PC-9 (cell line): ENCODE results near the gene CLCA4. TPM values are rescaled to one million over a fixed set of nuclear protein-coding genes. Genes with fewer than 3 reads are reported as not detected.

Experiments
- BruUV-seq: library from RNA; stranded (reverse); fragments of 400-500 nt; replicated peaks from 2 replicates; lab custom pipeline; 2021; lab: Mats Ljungman, UMichigan
- CTCF ChIA-PET: fragments of 300-600 bp; sonication (Branson Sonifier 250); formaldehyde crosslinking; loops from one replicate; lab custom pipeline; 2022; ENCODE audit warnings: antibody characterized with exemption; lab: Charles Lee
- POLR2A ChIA-PET: fragments of 300-600 bp; sonication (Branson Sonifier 250); formaldehyde crosslinking; loops from one replicate; lab custom pipeline; 2022; ENCODE audit warnings: antibody characterized with exemption; ENCODE audit not compliant: unreplicated experiment; lab: Charles Lee
- DNase-seq, 2 experiments: peaks; one replicate each; pipeline versions ENCODE4 v3.0.0 to v3.0.0-alpha.2; 2015 to 2022; ENCODE audit warnings: mixed read lengths in 1 of 2
- H2AFZ ChIP-seq: fragments of 200-600 bp; sonication (generic); 2 replicates; pipeline ENCODE4 v1.8.1; 2017; ENCODE audit warnings: antibody characterized with exemption
- H3F3A ChIP-seq: fragments of 200-600 bp; sonication (generic); 2 replicates; pipeline ENCODE4 v1.8.1; 2017; ENCODE audit warnings: antibody characterized with exemption, mild to moderate bottlenecking, low read depth; ENCODE audit not compliant: insufficient read depth
- H3K27ac ChIP-seq: fragments of 200-600 bp; sonication (generic); 2 replicates; pipeline ENCODE4 v1.6.1; 2016; ENCODE audit warnings: mixed run types
- H3K27me3 ChIP-seq: fragments of 200-600 bp; sonication (generic); 2 replicates; pipeline ENCODE4 v1.6.1; 2016; ENCODE audit warnings: low read depth, mixed run types; ENCODE audit not compliant: insufficient read depth
- H3K36me3 ChIP-seq: fragments of 200-600 bp; sonication (generic); 2 replicates; pipeline ENCODE4 v1.6.1; 2016; ENCODE audit warnings: low read depth, mixed run types
- H3K4me1 ChIP-seq: fragments of 200-600 bp; sonication (generic); replicated peaks from 2 replicates; pipeline ENCODE4 v1.6.1; 2016; ENCODE audit warnings: mixed run types; ENCODE audit not compliant: insufficient read depth
- H3K4me2 ChIP-seq: fragments of 200-600 bp; sonication (generic); 2 replicates; pipeline ENCODE4 v1.6.1; 2017; ENCODE audit warnings: mixed run types
- H3K4me3 ChIP-seq: fragments of 200-600 bp; sonication (generic); 2 replicates; pipeline ENCODE4 v1.6.1; 2016; ENCODE audit warnings: mixed run types
- H3K79me2 ChIP-seq: fragments of 200-600 bp; sonication (generic); 2 replicates; pipeline ENCODE4 v1.6.1; 2017; ENCODE audit warnings: low read depth, mixed run types
- H3K9me2 ChIP-seq: fragments of 200-600 bp; sonication (generic); 2 replicates; pipeline ENCODE4 v1.8.1; 2017; ENCODE audit warnings: mild to moderate bottlenecking; ENCODE audit not compliant: insufficient read depth
- H3K9me3 ChIP-seq: fragments of 200-600 bp; sonication (generic); 2 replicates; pipeline ENCODE4 v1.8.1; 2016; ENCODE audit warnings: low read depth; ENCODE audit not compliant: insufficient read depth
- H4K20me1 ChIP-seq: fragments of 200-600 bp; sonication (generic); 2 replicates; pipeline ENCODE4 v1.8.1; 2017; ENCODE audit not compliant: insufficient read depth
- EZH2 ChIP-seq: fragments of 200-600 bp; sonication (generic); IDR thresholded peaks from 2 replicates; pipeline ENCODE4 v1.8.0; 2017; ENCODE audit warnings: antibody characterized with exemption, low read depth
- intact Hi-C: fragments of 100-400 bp; cut with micrococcal nuclease; formaldehyde crosslinking; loops from one replicate; pipeline ENCODE4 v1.10.0; 2022; ENCODE audit not compliant: unreplicated experiment
- total RNA-seq: library from RNA; stranded (reverse); gene quantifications from 2 replicates; pipeline ENCODE4 v1.2.3, GENCODE V29; 2021
- TF ChIP-seq, protein P1 (sequence below): fragments of 200-600 bp; sonication (generic); conservative IDR thresholded peaks from 2 replicates; pipeline ENCODE4 v1.6.1; 2017; ENCODE audit warnings: mixed run types, antibody characterized with exemption, mild to moderate bottlenecking, moderate library complexity

CLCA4 gene
- total RNA-seq, 1 experiment from 2014 or later = not detected

DNA sequence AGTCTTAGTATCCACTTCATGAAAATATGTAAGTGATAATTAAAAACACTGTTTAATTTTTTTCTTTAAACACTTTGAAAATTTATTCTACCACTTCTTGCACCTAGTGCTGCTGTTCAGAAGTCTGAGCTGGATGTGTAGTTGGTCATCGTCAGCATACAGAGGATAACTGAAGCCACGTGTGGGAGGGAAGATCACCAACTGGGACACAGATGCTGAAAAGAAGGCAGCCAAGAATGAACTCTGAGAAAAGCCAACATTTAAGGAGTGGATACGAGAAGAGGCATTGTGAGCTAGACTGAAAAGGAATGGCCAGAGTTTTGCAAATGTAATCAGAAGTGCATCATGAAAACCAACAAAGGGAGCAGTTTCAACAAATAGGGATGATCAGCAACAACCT is 24.6 kb upstream of the CLCA4 start:
- Histone ChIP-seq H3K4me1 (peaks cover 7% of the 10 kb centered on the region), H2AFZ (peak overlapping the region; percentile 55), H3K9me2 (peaks cover 3% of the 10 kb centered on the region; the same call in 1 of the 2 replicates), H3K27ac (no peak overlapping the region), H4K20me1 (no peaks in the 10 kb centered on the region), H3K27me3 (no peaks in the 10 kb centered on the region), H3K4me3 (no peak overlapping the region), H3K9me3 (no peaks in the 10 kb centered on the region; the same call in 1 of the 2 replicates), H3K36me3 (no peaks in the 10 kb centered on the region), H3F3A (no peaks in the 10 kb centered on the region), H3K4me2 (no peak overlapping the region), H3K79me2 (no peaks in the 10 kb centered on the region)
- no peak for DNase-seq
- intact Hi-C loops = no loop called here
- no TSS peak for BruUV-seq
- ChIA-PET CTCF (no interaction called here), POLR2A (no interaction called here)
- no peak for TF ChIP-seq EZH2
- TF ChIP-seq, protein P1, sequence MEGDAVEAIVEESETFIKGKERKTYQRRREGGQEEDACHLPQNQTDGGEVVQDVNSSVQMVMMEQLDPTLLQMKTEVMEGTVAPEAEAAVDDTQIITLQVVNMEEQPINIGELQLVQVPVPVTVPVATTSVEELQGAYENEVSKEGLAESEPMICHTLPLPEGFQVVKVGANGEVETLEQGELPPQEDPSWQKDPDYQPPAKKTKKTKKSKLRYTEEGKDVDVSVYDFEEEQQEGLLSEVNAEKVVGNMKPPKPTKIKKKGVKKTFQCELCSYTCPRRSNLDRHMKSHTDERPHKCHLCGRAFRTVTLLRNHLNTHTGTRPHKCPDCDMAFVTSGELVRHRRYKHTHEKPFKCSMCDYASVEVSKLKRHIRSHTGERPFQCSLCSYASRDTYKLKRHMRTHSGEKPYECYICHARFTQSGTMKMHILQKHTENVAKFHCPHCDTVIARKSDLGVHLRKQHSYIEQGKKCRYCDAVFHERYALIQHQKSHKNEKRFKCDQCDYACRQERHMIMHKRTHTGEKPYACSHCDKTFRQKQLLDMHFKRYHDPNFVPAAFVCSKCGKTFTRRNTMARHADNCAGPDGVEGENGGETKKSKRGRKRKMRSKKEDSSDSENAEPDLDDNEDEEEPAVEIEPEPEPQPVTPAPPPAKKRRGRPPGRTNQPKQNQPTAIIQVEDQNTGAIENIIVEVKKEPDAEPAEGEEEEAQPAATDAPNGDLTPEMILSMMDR = no peak

DNA sequence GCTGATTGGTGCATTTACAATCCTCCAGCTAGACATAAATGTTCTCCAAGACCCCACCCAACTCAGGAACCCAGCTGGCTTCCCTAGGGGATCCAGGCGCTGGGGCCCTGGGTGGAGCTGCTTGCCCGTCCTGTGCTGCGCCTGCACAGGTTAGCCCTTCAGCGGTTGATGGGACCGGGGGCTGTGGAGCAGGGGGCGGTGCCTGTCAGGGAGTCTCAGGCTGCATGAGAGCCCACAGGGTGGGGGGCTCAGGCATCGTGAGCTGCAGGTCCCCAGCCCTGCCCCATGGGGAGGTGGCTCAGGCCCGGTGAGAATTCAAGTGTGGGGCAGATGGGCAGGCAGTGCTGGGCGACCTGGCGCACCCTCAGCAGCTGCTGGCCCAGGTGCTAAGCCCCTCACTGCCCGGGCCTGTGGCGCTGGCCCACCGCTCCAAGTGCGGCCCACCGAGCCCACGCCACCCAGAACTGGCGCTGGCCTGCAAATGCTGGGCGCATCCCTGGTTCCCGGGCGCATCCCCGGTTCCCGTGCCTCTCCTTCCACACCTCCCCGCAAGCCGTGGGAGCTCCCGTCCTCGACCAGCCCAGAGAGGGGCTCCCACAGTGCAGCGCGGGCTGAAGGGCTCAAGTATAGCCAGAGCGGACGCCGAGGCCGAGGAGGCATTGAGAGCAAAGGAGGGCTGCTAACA is 23.1 kb upstream of the CLCA4 start:
- Histone ChIP-seq H3K9me3 (no peaks in the 10 kb centered on the region; the same call in 1 of the 2 replicates), H4K20me1 (no peaks in the 10 kb centered on the region), H3K36me3 (no peaks in the 10 kb centered on the region), H3K27me3 (no peaks in the 10 kb centered on the region), H3K4me2 (no peak overlapping the region), H3K27ac (no peak overlapping the region), H3K4me3 (no peak overlapping the region), H3K9me2 (peaks cover 3% of the 10 kb centered on the region; the same call in 1 of the 2 replicates), H3F3A (no peaks in the 10 kb centered on the region), H2AFZ (no peak overlapping the region), H3K79me2 (no peaks in the 10 kb centered on the region), H3K4me1 (no peaks in the 10 kb centered on the region)
- TF ChIP-seq, protein P1 = no peak
- TF ChIP-seq EZH2 = no peak
- CTCF ChIA-PET = no interaction called here
- POLR2A ChIA-PET = no interaction called here
- no TSS peak for BruUV-seq
- DNase-seq = no peak
- intact Hi-C loops = no loop called here

GRCh38 chr1:86527306-86527705 is 19.6 kb upstream of the CLCA4 start:
- TF ChIP-seq, protein P1 = no peak
- no peak for TF ChIP-seq EZH2
- no peaks in the 10 kb centered on the region for H3K4me1 ChIP-seq
- no peaks in the 10 kb centered on the region for H3K36me3 ChIP-seq
- CTCF ChIA-PET = no interaction called here
- H3K27ac ChIP-seq = no peak overlapping the region
- H3K4me3 ChIP-seq = no peak overlapping the region
- H3K79me2 ChIP-seq = no peaks in the 10 kb centered on the region
- no peak overlapping the region for H2AFZ ChIP-seq
- H3K9me3 ChIP-seq = no peaks in the 10 kb centered on the region
- H4K20me1 ChIP-seq = no peaks in the 10 kb centered on the region
- no peak for DNase-seq
- intact Hi-C loops = no loop called here
- POLR2A ChIA-PET = interaction anchor here (0.7 kb wide), 1 partner anchor 131 kb away, joined by 8 read pairs; the partner anchor contains the start of gene ODF2L
- H3K9me2 ChIP-seq = peaks cover under 1% of the 10 kb centered on the region; the same call in 1 of the 2 replicates
- H3K4me2 ChIP-seq = no peak overlapping the region
- BruUV-seq = no TSS peak
- H3K27me3 ChIP-seq = no peaks in the 10 kb centered on the region
- H3F3A ChIP-seq = no peaks in the 10 kb centered on the region
